Measurements from ENCODE around the gene CISD3. TPM values are rescaled to one million over a fixed set of nuclear protein-coding genes. Genes with fewer than 3 reads are reported as not detected.

Gene CISD3
- total and polyA plus RNA-seq, 2 of the 8 experiments (the other 6 are each of a cell fraction or from before 2014, with no cell fraction given) = 9.4 to 11.1 TPM

DNA sequence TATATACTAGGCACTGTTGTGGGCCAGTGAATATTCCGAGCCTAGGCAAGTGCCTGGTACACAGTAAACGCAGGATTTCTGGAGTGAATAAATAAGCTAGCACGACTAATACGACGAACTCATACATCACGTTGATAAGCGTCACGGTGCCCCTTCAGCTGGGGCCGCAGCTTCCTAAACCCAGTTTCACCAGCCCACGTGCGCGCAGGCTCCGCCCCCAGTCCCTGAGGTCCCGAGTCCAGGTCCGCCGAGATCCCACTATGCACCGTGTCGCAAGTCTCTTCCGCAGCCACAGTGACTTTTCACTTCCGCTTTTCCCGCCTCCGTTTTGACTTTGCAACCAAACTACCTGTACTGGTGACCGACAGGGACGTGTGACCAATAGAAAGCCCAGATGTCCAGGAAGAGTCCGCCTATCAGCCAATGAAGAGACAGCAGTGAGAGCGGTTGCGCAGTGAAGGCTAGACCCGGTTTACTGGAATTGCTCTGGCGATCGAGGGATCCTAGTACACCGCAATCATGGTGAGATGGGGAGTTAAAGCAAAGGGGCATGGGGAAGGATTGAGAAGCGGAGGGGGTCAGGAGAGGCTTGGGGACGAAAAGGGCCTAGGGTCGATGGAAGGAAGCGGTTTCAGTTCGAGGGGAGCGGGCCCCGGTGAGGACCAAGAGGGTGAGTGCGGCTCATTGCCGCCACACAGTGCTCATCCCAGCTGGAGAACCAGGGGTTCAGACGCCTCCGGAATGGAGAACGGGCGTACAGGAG, 22.3 kb downstream of the CISD3 start, which contains the start of gene PSMB3 (continued):
- TF ChIP-seq, protein P1, sequence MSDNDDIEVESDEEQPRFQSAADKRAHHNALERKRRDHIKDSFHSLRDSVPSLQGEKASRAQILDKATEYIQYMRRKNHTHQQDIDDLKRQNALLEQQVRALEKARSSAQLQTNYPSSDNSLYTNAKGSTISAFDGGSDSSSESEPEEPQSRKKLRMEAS (IDR thresholded peaks at IDR 0.05) = peak; percentile 97
- TF ChIP-seq HDAC2 (IDR thresholded peaks at IDR 0.05; ENCODE audit: borderline replicate concordance in 1 of 2, low read depth in 2 of 2, low read length in 2 of 2) (peak; percentile 38 to 46; a peak in 2 of 4 replicates), TAF1 (IDR thresholded peaks at IDR 0.05; ENCODE audit: low read depth, low read length) (no peak; the same call in 1 of the 2 replicates), POLR2A (IDR thresholded peaks at IDR 0.05; ENCODE audit: control extremely low read depth in 1 of 2, low read depth in 2 of 2, low read length in 2 of 2) (peak in 1 of 2 experiments; percentile 75; a peak in 1 of 3 replicates), EZH2 (IDR thresholded peaks at IDR 0.05; ENCODE audit: low read depth, low read length, severe bottlenecking) (no peak), CEBPB (IDR thresholded peaks at IDR 0.05; ENCODE audit: low read depth, low read length) (peak; percentile 84), KDM1A (IDR thresholded peaks at IDR 0.05; ENCODE audit: borderline replicate concordance, low read length) (no peak), SIN3A (conservative IDR thresholded peaks at IDR 0.05 in 1 of 2, IDR thresholded peaks at IDR 0.05 in 1 of 2; ENCODE audit: low read depth in 1 of 2, low read length in 2 of 2) (peak; percentile 28 to 97; a peak in 3 of 4 replicates), FOSL1 (IDR thresholded peaks at IDR 0.05; ENCODE audit: insufficient read depth, low read depth, low read length) (0 out of 2 replicates have a peak, but pooled peaks have one; percentile 51), CREB1 (IDR thresholded peaks at IDR 0.05) (peak; percentile 55), JUN (IDR thresholded peaks at IDR 0.05; ENCODE audit: low read depth, low read length) (no peak), SP4 (IDR thresholded peaks at IDR 0.05; ENCODE audit: low read length) (no peak), KDM5A (IDR thresholded peaks at IDR 0.05; ENCODE audit: low read length) (no peak; the same call in 1 of the 2 replicates), BRCA1 (IDR thresholded peaks at IDR 0.05; ENCODE audit: low read depth, low read length) (no peak), RXRA (IDR thresholded peaks at IDR 0.05; ENCODE audit: insufficient read depth, low read depth, low read length) (no peak), CHD1 (IDR thresholded peaks at IDR 0.05; ENCODE audit: low read depth, low read length) (no peak), SP1 (IDR thresholded peaks at IDR 0.05; ENCODE audit: low read depth, low read length) (peak; percentile 99), ASH2L (IDR thresholded peaks at IDR 0.05; ENCODE audit: low read length) (peak; percentile 99), SP2 (IDR thresholded peaks at IDR 0.05; ENCODE audit: low read length) (peak; percentile 86), POU5F1 (IDR thresholded peaks at IDR 0.05; ENCODE audit: low read depth, low read length) (no peak), GTF2F1 (IDR thresholded peaks at IDR 0.05; ENCODE audit: borderline replicate concordance, low read depth, low read length) (peak; percentile 51; the same call in 1 of the 2 replicates), MAFK (IDR thresholded peaks at IDR 0.05; ENCODE audit: low read depth, low read length) (no peak), KDM4A (IDR thresholded peaks at IDR 0.05; ENCODE audit: low read depth, low read length, severe bottlenecking) (peak; percentile 26)
- TF ChIP-seq, protein P2, sequence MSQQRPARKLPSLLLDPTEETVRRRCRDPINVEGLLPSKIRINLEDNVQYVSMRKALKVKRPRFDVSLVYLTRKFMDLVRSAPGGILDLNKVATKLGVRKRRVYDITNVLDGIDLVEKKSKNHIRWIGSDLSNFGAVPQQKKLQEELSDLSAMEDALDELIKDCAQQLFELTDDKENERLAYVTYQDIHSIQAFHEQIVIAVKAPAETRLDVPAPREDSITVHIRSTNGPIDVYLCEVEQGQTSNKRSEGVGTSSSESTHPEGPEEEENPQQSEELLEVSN (IDR thresholded peaks at IDR 0.05) = peak; percentile 51; the same call in 1 of the 2 replicates

Measured in H1 (cell line).